ENCODE measurements around the gene GLOD4.
"Not testable (repeated sequence)": the region's sequence is repeated elsewhere in the genome, so short reads cannot be mapped to it uniquely, and the experiment has no call there.

Gene GLOD4

GRCh38 chr17:802901-803881 is 21.1 kb upstream of the GLOD4 start:
- DNase-seq (ENCODE audit: low spot score), result no peak

GRCh38 chr17:802481-802880 is 20.4 kb upstream of the GLOD4 start:
- no peak for DNase-seq (ENCODE audit: low spot score)

GRCh38 chr17:801660-802059 is 19.6 kb upstream of the GLOD4 start:
- no peak for DNase-seq (ENCODE audit: low spot score)

GRCh38 chr17:800446-801242 is 18.6 kb upstream of the GLOD4 start:
- no peak for DNase-seq (ENCODE audit: low spot score)

GRCh38 chr17:799261-799660 is 17.2 kb upstream of the GLOD4 start:
- DNase-seq (ENCODE audit: low spot score), result no peak

GRCh38 chr17:798246-798645 is 16.2 kb upstream of the GLOD4 start:
- no peak for DNase-seq (ENCODE audit: low spot score)

- DNase-seq (ENCODE audit: low spot score), result no peak
Observed at GRCh38 chr17:797236-797840, 15.3 kb upstream of the GLOD4 start.

- DNase-seq (ENCODE audit: low spot score), result no peak
Observed at GRCh38 chr17:796609-797008, 14.5 kb upstream of the GLOD4 start.

GRCh38 chr17:795721-796120 is 13.6 kb upstream of the GLOD4 start:
- DNase-seq (ENCODE audit: low spot score), result no peak

GRCh38 chr17:795276-795675 is 13.2 kb upstream of the GLOD4 start:
- no peak for DNase-seq (ENCODE audit: low spot score)

GRCh38 chr17:794876-795275 is 12.8 kb upstream of the GLOD4 start:
- peak; percentile 94 for DNase-seq (ENCODE audit: low spot score)

- DNase-seq (ENCODE audit: low spot score), result no peak
Observed at GRCh38 chr17:792277-792676, 10.2 kb upstream of the GLOD4 start.

GRCh38 chr17:791829-792228 is 9.7 kb upstream of the GLOD4 start:
- DNase-seq (ENCODE audit: low spot score), result no peak

- not testable (repeated sequence) for DNase-seq (ENCODE audit: low spot score)
Observed at GRCh38 chr17:790874-791247, 8.8 kb upstream of the GLOD4 start.

- not testable (repeated sequence) for DNase-seq (ENCODE audit: low spot score)
Observed at GRCh38 chr17:789931-790873, 8.1 kb upstream of the GLOD4 start.

GRCh38 chr17:789160-789840 is 7.2 kb upstream of the GLOD4 start:
- no peak for DNase-seq (ENCODE audit: low spot score)

GRCh38 chr17:788551-788950 is 6.5 kb upstream of the GLOD4 start:
- no peak for DNase-seq (ENCODE audit: low spot score)

- DNase-seq (ENCODE audit: low spot score), result no peak
Observed at GRCh38 chr17:787641-788221, 5.7 kb upstream of the GLOD4 start.

- not testable (repeated sequence) for DNase-seq (ENCODE audit: low spot score)
Observed at GRCh38 chr17:785901-786300, 3.8 kb upstream of the GLOD4 start.

GRCh38 chr17:784143-784542 is 2.1 kb upstream of the GLOD4 start:
- no peak for DNase-seq (ENCODE audit: low spot score)

- no peak for DNase-seq (ENCODE audit: low spot score)
Observed at GRCh38 chr17:778096-778495, 4.0 kb downstream of the GLOD4 start.

Measured in cerebellar cortex (tissue), 1 donor.